Calu3 (cell line): ENCODE results near the gene SAMD5. TPM values are rescaled to one million over a fixed set of nuclear protein-coding genes. Genes with fewer than 3 reads are reported as not detected.

Source experiments
- BruUV-seq: library from RNA; stranded (reverse); fragments of 400-500 nt; replicated peaks from 2 replicates; lab custom pipeline; 2021; lab: Mats Ljungman, UMichigan
- CTCF ChIA-PET: fragments of 300-600 bp; sonication (Branson Sonifier 250); formaldehyde crosslinking; loops from one replicate; lab custom pipeline; 2022; ENCODE audit warnings: antibody characterized with exemption; lab: Charles Lee
- DNase-seq: peaks from one replicate; pipeline ENCODE4 v3.0.0; 2022
- H3K27ac Mint-ChIP-seq: one replicate; pipeline ENCODE4 v1.8.0; 2022; ENCODE audit warnings: mixed read lengths; ENCODE audit not compliant: unreplicated experiment
- H3K27me3 Mint-ChIP-seq: one replicate; pipeline ENCODE4 v1.8.0; 2022; ENCODE audit warnings: mixed read lengths; ENCODE audit not compliant: unreplicated experiment
- H3K36me3 Mint-ChIP-seq: one replicate; pipeline ENCODE4 v1.8.0; 2022; ENCODE audit warnings: mild to moderate bottlenecking, moderate library complexity, mixed read lengths; ENCODE audit not compliant: insufficient read depth, unreplicated experiment
- H3K4me1 Mint-ChIP-seq: one replicate; pipeline ENCODE4 v1.8.0; 2022; ENCODE audit warnings: mild to moderate bottlenecking, low read depth, mixed read lengths; ENCODE audit not compliant: unreplicated experiment
- H3K4me3 Mint-ChIP-seq: one replicate; pipeline ENCODE4 v1.8.0; 2022; ENCODE audit warnings: mild to moderate bottlenecking, low read depth, moderate library complexity, mixed read lengths; ENCODE audit not compliant: unreplicated experiment
- H3K9me3 Mint-ChIP-seq: one replicate; pipeline ENCODE4 v1.8.0; 2022; ENCODE audit warnings: low read depth, mixed read lengths; ENCODE audit not compliant: unreplicated experiment
- intact Hi-C: fragments of 100-400 bp; cut with micrococcal nuclease; formaldehyde crosslinking; loops from one replicate; pipeline ENCODE4 v1.10.0; 2022; ENCODE audit not compliant: unreplicated experiment
- total RNA-seq: library from RNA; stranded (reverse); gene quantifications from 2 replicates; pipeline ENCODE4 v1.2.3, GENCODE V29; 2022
- TF ChIP-seq, protein P1 (sequence below): fragments of 200-600 bp; IDR thresholded peaks from one replicate; pipeline ENCODE4 v1.8.0; 2022; ENCODE audit warnings: antibody characterized with exemption; ENCODE audit not compliant: unreplicated experiment

The SAMD5 gene
- total RNA-seq, 1 experiment from 2014 or later = 0.76 TPM

DNA sequence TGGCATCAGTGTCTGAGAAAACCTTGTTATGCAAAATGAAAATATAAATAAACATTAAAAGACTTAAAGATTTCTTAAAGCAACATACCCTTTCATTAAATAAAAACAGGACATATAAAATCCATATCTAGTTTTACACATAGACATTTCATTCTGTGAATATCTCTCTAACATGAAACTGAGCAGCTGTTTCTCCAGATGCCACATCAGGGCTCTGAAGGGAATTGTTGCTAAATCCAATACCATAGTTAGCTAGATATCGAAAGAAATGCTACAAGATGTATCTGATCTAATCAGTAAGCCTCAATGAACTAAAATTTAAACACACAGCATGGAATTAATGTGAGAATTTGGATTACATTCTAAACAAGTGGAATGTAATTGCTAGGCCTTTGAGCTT is 74.5 kb downstream of the SAMD5 start:
- CTCF ChIA-PET = no interaction called here
- peaks cover 13% of the 10 kb centered on the region for H3K9me3 Mint-ChIP-seq
- no peak overlapping the region for H3K27ac Mint-ChIP-seq
- no peaks in the 10 kb centered on the region for H3K4me1 Mint-ChIP-seq
- intact Hi-C loops = no loop called here
- TF ChIP-seq, protein P1, sequence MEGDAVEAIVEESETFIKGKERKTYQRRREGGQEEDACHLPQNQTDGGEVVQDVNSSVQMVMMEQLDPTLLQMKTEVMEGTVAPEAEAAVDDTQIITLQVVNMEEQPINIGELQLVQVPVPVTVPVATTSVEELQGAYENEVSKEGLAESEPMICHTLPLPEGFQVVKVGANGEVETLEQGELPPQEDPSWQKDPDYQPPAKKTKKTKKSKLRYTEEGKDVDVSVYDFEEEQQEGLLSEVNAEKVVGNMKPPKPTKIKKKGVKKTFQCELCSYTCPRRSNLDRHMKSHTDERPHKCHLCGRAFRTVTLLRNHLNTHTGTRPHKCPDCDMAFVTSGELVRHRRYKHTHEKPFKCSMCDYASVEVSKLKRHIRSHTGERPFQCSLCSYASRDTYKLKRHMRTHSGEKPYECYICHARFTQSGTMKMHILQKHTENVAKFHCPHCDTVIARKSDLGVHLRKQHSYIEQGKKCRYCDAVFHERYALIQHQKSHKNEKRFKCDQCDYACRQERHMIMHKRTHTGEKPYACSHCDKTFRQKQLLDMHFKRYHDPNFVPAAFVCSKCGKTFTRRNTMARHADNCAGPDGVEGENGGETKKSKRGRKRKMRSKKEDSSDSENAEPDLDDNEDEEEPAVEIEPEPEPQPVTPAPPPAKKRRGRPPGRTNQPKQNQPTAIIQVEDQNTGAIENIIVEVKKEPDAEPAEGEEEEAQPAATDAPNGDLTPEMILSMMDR = no peak
- no peak for DNase-seq
- no peak overlapping the region for H3K4me3 Mint-ChIP-seq
- no TSS peak for BruUV-seq
- H3K27me3 Mint-ChIP-seq = no peaks in the 10 kb centered on the region
- H3K36me3 Mint-ChIP-seq = no peaks in the 10 kb centered on the region

DNA sequence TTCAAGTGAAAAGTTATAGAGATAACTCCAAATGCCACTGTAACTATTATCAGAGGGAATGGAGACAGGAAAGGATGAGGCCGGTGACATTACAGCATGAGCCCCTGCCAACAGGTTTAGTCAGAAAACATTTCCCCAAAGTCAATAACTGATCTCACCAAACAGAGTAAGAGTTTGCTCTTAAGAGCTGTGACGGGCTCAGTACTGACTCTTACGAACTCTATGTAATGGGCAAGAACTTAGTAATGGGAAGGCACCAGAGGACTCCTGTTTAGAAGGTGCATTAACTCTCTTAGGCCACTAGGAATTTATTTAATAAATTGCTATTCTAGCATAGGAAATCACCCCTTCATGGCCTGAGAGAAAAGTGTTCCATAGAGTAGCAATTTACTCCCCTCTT is 76.8 kb downstream of the SAMD5 start:
- no peak overlapping the region for H3K27ac Mint-ChIP-seq
- no peak for DNase-seq
- H3K4me1 Mint-ChIP-seq = no peaks in the 10 kb centered on the region
- CTCF ChIA-PET = no interaction called here
- TF ChIP-seq, protein P1 = no peak
- no peaks in the 10 kb centered on the region for H3K27me3 Mint-ChIP-seq
- no TSS peak for BruUV-seq
- intact Hi-C loops = no loop called here
- no peaks in the 10 kb centered on the region for H3K36me3 Mint-ChIP-seq
- H3K9me3 Mint-ChIP-seq = peaks cover 10% of the 10 kb centered on the region
- no peak overlapping the region for H3K4me3 Mint-ChIP-seq

DNA sequence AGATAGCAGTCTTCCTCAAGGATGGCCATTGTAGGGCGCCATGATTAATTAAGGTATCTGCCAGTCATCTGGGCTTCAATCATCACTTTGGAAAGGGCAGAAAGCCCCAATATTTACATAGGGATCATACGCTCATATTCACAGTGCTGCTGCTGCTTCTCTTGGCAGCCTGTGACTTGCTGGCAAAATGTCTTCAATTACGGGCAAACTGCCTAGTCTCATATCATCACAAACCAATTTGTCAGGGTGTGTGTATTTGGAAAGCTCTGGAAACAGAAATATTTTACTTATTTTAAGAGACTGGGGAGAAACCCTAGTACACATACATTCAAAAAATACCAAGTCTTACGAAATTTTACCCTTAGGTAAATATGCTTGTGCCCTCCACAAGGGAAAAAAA is 77.6 kb downstream of the SAMD5 start:
- BruUV-seq = no TSS peak

GRCh38 chr6:147587907-147588306 is 79.4 kb downstream of the SAMD5 start:
- TF ChIP-seq, protein P1 = no peak
- no TSS peak for BruUV-seq
- Mint-ChIP-seq H3K27me3 (no peaks in the 10 kb centered on the region), H3K9me3 (no peaks in the 10 kb centered on the region), H3K27ac (no peak overlapping the region), H3K36me3 (no peaks in the 10 kb centered on the region), H3K4me3 (no peak overlapping the region), H3K4me1 (no peaks in the 10 kb centered on the region)
- no peak for DNase-seq
- CTCF ChIA-PET = no interaction called here
- intact Hi-C loops = no loop called here

More for the DNA sequence above, 77.6 kb downstream of the SAMD5 start:
- CTCF ChIA-PET = no interaction called here
- no peaks in the 10 kb centered on the region for H3K4me1 Mint-ChIP-seq
- peaks cover 9% of the 10 kb centered on the region for H3K9me3 Mint-ChIP-seq
- TF ChIP-seq, protein P1 = no peak
- DNase-seq = no peak
- H3K27me3 Mint-ChIP-seq = no peaks in the 10 kb centered on the region
- H3K4me3 Mint-ChIP-seq = no peak overlapping the region
- intact Hi-C loops = no loop called here
- H3K36me3 Mint-ChIP-seq = no peaks in the 10 kb centered on the region
- no peak overlapping the region for H3K27ac Mint-ChIP-seq
